Erythroblast (primary cell): ENCODE data around the gene PCP4.

Experiments
- GATA1 ChIP-seq: IDR thresholded peaks from 2 replicates; pipeline ENCODE4 v1.6.1; 2011; ENCODE audit warnings: low read depth, mild to moderate bottlenecking, control low read depth, low read length, moderate library complexity
- POLR2A ChIP-seq: IDR thresholded peaks from 2 replicates; pipeline ENCODE4 v1.6.1; 2011; ENCODE audit warnings: mild to moderate bottlenecking, low read length

DNA sequence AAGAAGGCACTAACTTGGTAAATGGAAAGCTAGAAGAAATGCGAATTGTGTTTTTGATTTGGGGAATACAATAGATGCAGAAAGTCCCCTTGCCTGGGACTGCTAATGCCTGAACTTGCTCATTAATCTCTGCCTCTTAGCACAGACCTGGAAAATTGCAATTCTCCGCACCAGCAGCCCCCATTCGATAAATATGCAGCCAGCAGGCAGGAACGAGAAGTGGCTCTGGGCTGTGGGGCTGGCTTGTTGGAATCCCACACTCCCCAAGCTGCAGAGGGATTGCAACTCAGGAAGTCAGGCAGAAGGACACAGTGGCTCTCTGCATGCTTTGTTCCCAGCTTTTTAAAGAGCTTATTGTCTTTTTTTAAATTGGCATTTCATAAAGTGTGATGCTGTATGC is 51.3 kb downstream of the PCP4 start:
- no peak for TF ChIP-seq POLR2A
- TF ChIP-seq GATA1, result no peak
